OCI-LY7 (cell line): ENCODE data around the gene MC2R. TPM values are rescaled to one million over a fixed set of nuclear protein-coding genes. Genes with fewer than 3 reads are reported as not detected.

Source experiments
- BruUV-seq: library from RNA; stranded (reverse); fragments of 400-500 nt; replicated peaks from 2 replicates; lab custom pipeline; 2021; lab: Mats Ljungman, UMichigan
- CTCF ChIA-PET: fragments of 300-600 bp; sonication (Branson Sonifier 250); formaldehyde crosslinking; loops from one replicate; lab custom pipeline; 2022; ENCODE audit warnings: antibody characterized with exemption; ENCODE audit not compliant: unreplicated experiment; lab: Charles Lee
- POLR2A ChIA-PET: fragments of 300-600 bp; sonication (Branson Sonifier 250); formaldehyde crosslinking; loops from one replicate; lab custom pipeline; 2022; ENCODE audit warnings: antibody characterized with exemption; lab: Charles Lee
- DNase-seq: peaks from one replicate; pipeline ENCODE4 v3.0.0-alpha.2; 2015; ENCODE audit warnings: low spot score
- H2AFZ ChIP-seq: fragments of 200-600 bp; sonication (generic), shearing (Covaris generic); 2 replicates; pipeline ENCODE4 v1.6.1; 2014; ENCODE audit warnings: mild to moderate bottlenecking, antibody characterized with exemption, low read length, moderate library complexity
- H3K27ac ChIP-seq: fragments of 200-600 bp; sonication (generic); 2 replicates; pipeline ENCODE4 v1.5.1; 2014; ENCODE audit warnings: mixed run types, low read depth, mild to moderate bottlenecking, moderate library complexity, low read length, inconsistent platforms; ENCODE audit not compliant: poor library complexity, severe bottlenecking
- H3K36me3 ChIP-seq: fragments of 200-600 bp; sonication (generic); 2 replicates; pipeline ENCODE4 v1.6.1; 2014; ENCODE audit warnings: mild to moderate bottlenecking, antibody characterized with exemption, low read length, moderate library complexity, mixed read lengths; ENCODE audit not compliant: insufficient read depth
- H3K4me1 ChIP-seq: fragments of 200-600 bp; sonication (generic); 2 replicates; pipeline ENCODE4 v1.5.1; 2014; ENCODE audit warnings: mild to moderate bottlenecking, low read length; ENCODE audit not compliant: insufficient read depth, poor library complexity, severe bottlenecking
- H3K4me2 ChIP-seq: fragments of 200-600 bp; sonication (generic); 2 replicates; pipeline ENCODE4 v1.6.1; 2014; ENCODE audit warnings: mild to moderate bottlenecking, low read length
- H3K4me3 ChIP-seq: fragments of 200-600 bp; sonication (generic); 2 replicates; pipeline ENCODE4 v1.5.1; 2014; ENCODE audit warnings: mild to moderate bottlenecking, low read depth, low read length; ENCODE audit not compliant: poor library complexity, severe bottlenecking
- H3K79me2 ChIP-seq: fragments of 200-600 bp; sonication (generic); 2 replicates; pipeline ENCODE4 v1.6.1; 2016; ENCODE audit warnings: low read depth, mild to moderate bottlenecking, low read length, moderate library complexity, mixed read lengths; ENCODE audit not compliant: insufficient read depth
- H3K9me2 ChIP-seq: fragments of 200-600 bp; sonication (generic); 2 replicates; pipeline ENCODE4 v1.6.1; 2016; ENCODE audit warnings: mild to moderate bottlenecking, low read length, mixed read lengths; ENCODE audit not compliant: insufficient read depth
- H3K9me3 ChIP-seq: fragments of 200-600 bp; sonication (generic); 2 replicates; pipeline ENCODE4 v1.6.1; 2014; ENCODE audit warnings: mild to moderate bottlenecking, mixed run types, low read length, mixed read lengths
- H4K20me1 ChIP-seq: fragments of 200-600 bp; sonication (generic); 2 replicates; pipeline ENCODE4 v1.6.1; 2014; ENCODE audit warnings: mild to moderate bottlenecking, antibody characterized with exemption, low read length, moderate library complexity, mixed read lengths; ENCODE audit not compliant: insufficient read depth
- CTCF ChIP-seq: fragments of 200-600 bp; sonication (generic); conservative IDR thresholded peaks from 2 replicates; pipeline ENCODE4 v1.5.1; 2014; ENCODE audit warnings: mild to moderate bottlenecking, antibody characterized with exemption, low read length, moderate library complexity, mixed read lengths
- EZH2phosphoT487 ChIP-seq: fragments of 200-600 bp; sonication (generic); IDR thresholded peaks from 2 replicates; pipeline ENCODE4 v1.6.1; 2018; ENCODE audit warnings: low read depth, borderline replicate concordance, mild to moderate bottlenecking, mixed run types, antibody characterized with exemption, low read length, moderate library complexity, mixed read lengths
- intact Hi-C: fragments of 100-400 bp; cut with micrococcal nuclease; formaldehyde crosslinking; loops from one replicate; pipeline ENCODE4 v1.10.0; 2022; ENCODE audit not compliant: unreplicated experiment
- total RNA-seq, 2 experiments: library from RNA; depleted of rRNA in 1 of 2; stranded (reverse); fragments of >200 nt in 1 of 2; shearing (Covaris generic) in 1 of 2; gene quantifications; 2 replicates each; pipeline ENCODE4 v1.2.3, GENCODE V29; 2014 to 2022

The MC2R gene
- total RNA-seq, 2 experiments from 2014 or later, result not detected

- no TSS peak for BruUV-seq
- Histone ChIP-seq H3K4me1 (no peaks in the 10 kb centered on the region), H3K36me3 (no peaks in the 10 kb centered on the region), H3K4me2 (no peak overlapping the region), H3K27ac (no peak overlapping the region), H3K9me3 (no peaks in the 10 kb centered on the region), H2AFZ (no peak overlapping the region), H3K4me3 (no peak overlapping the region), H3K9me2 (no peaks in the 10 kb centered on the region), H4K20me1 (no peaks in the 10 kb centered on the region), H3K79me2 (no peaks in the 10 kb centered on the region)
- POLR2A ChIA-PET, result interaction anchor here (0.7 kb wide), 1 partner anchor 1055 kb away, joined by 4 read pairs; no protein-coding TSS in a partner anchor
- CTCF ChIA-PET, result no interaction called here
- no peak for DNase-seq
- intact Hi-C loops, result no loop called here
- TF ChIP-seq CTCF, result no peak
- no peak for TF ChIP-seq EZH2phosphoT487
Measured at GRCh38 chr18:13849791-13850190, 65.5 kb downstream of the MC2R start.

- Histone ChIP-seq H3K4me3 (no peak overlapping the region), H2AFZ (no peak overlapping the region), H3K4me1 (no peaks in the 10 kb centered on the region), H3K27ac (no peak overlapping the region), H3K79me2 (no peaks in the 10 kb centered on the region), H3K36me3 (no peaks in the 10 kb centered on the region), H3K9me3 (no peaks in the 10 kb centered on the region), H3K9me2 (no peaks in the 10 kb centered on the region), H3K4me2 (no peak overlapping the region), H4K20me1 (no peaks in the 10 kb centered on the region)
- ChIA-PET CTCF (no interaction called here), POLR2A (interaction anchor here (0.7 kb wide), 1 partner anchor 8 kb away, joined by 3 read pairs; no protein-coding TSS in a partner anchor)
- TF ChIP-seq EZH2phosphoT487, result no peak
- no peak for TF ChIP-seq CTCF
- intact Hi-C loops, result no loop called here
- BruUV-seq, result no TSS peak
- DNase-seq, result no peak
Measured at GRCh38 chr18:13836559-13836958, 78.8 kb downstream of the MC2R start.

GRCh38 chr18:13835202-13835601 is 80.1 kb downstream of the MC2R start:
- BruUV-seq, result no TSS peak
- TF ChIP-seq CTCF, result no peak
- TF ChIP-seq EZH2phosphoT487, result no peak
- ChIA-PET POLR2A (interaction anchor here (0.7 kb wide), 1 partner anchor 58 kb away, joined by 3 read pairs; no protein-coding TSS in a partner anchor), CTCF (no interaction called here)
- Histone ChIP-seq H4K20me1 (no peaks in the 10 kb centered on the region), H3K4me1 (no peaks in the 10 kb centered on the region), H3K4me2 (no peak overlapping the region), H3K36me3 (no peaks in the 10 kb centered on the region), H3K79me2 (no peaks in the 10 kb centered on the region), H3K4me3 (no peak overlapping the region), H2AFZ (no peak overlapping the region), H3K27ac (no peak overlapping the region), H3K9me3 (no peaks in the 10 kb centered on the region), H3K9me2 (no peaks in the 10 kb centered on the region)
- intact Hi-C loops, result no loop called here
- DNase-seq, result no peak
